Endothelial cell of umbilical vein (primary cell): Measurements from ENCODE around the gene CHST11. TPM values are rescaled to one million over a fixed set of nuclear protein-coding genes. Genes with fewer than 3 reads are reported as not detected.

Experiments used
- BruUV-seq: library from RNA; stranded (reverse); fragments of 400-500 nt; replicated peaks from 2 replicates; lab custom pipeline; 2021; lab: Mats Ljungman, UMichigan
- CTCF ChIA-PET: fragments of 300-600, 350-600 bp; sonication (Branson Sonifier 250); formaldehyde crosslinking; loops from one replicate; lab custom pipeline; 2021; ENCODE audit warnings: antibody characterized with exemption, inconsistent platforms; lab: Charles Lee
- POLR2A ChIA-PET: fragments of 300-600, 350-600 bp; sonication (Branson Sonifier 250); formaldehyde crosslinking; loops from one replicate; lab custom pipeline; 2021; ENCODE audit warnings: antibody characterized with exemption, inconsistent platforms; lab: Charles Lee
- DNase-seq: peaks from one replicate; pipeline ENCODE4 v3.0.0-alpha.2; 2011; ENCODE audit warnings: low read depth, low spot score
- FAIRE-seq: peaks from 2 replicates; lab custom pipeline; 2011; peaks lifted over from hg19 to GRCh38; lab: Jason Lieb, UNC
- H2AFZ ChIP-seq: 2 replicates; pipeline ENCODE4 v1.6.0; 2012; ENCODE audit warnings: low read depth, low read length, control low read depth, inconsistent platforms
- H3K27ac ChIP-seq: 2 replicates; pipeline ENCODE4 v1.5.1; 2011; ENCODE audit warnings: low read depth, mild to moderate bottlenecking, control low read depth, low read length, moderate library complexity; ENCODE audit not compliant: insufficient read depth
- H3K27me3 ChIP-seq, 2 experiments: 2 replicates each; pipeline versions ENCODE4 v1.6.0 to v1.6.1; 2011; ENCODE audit warnings: low read length in 2 of 2, mixed read lengths in 1 of 2; ENCODE audit not compliant: control insufficient read depth in 2 of 2, insufficient read depth in 2 of 2
- H3K36me3 ChIP-seq, 2 experiments: 2 replicates in 1 of 2; 3 replicates in 1 of 2; pipeline ENCODE4 v1.5.1; 2011; ENCODE audit warnings: low read length in 2 of 2, mild to moderate bottlenecking in 1 of 2, moderate library complexity in 1 of 2; ENCODE audit not compliant: control insufficient read depth in 2 of 2, insufficient read depth in 2 of 2; ENCODE audit errors: extremely low read depth in 1 of 2
- H3K4me1 ChIP-seq: 3 replicates; pipeline ENCODE4 v1.5.1; 2011; ENCODE audit warnings: mild to moderate bottlenecking, low read length; ENCODE audit not compliant: control insufficient read depth, insufficient read depth; ENCODE audit errors: extremely low read depth
- H3K4me2 ChIP-seq: 2 replicates; pipeline ENCODE4 v1.6.1; 2011; ENCODE audit warnings: low read length, control low read depth, mixed read lengths; ENCODE audit not compliant: insufficient read depth
- H3K4me3 ChIP-seq, 3 experiments: fragments of 200-600 bp in 1 of 3; sonication (generic), shearing (Covaris generic) in 1 of 3; replicated peaks in 1 of 3; 2 replicates each; pipeline ENCODE4 v1.5.1; 2011 to 2016; ENCODE audit warnings: control low read depth in 3 of 3, low read length in 3 of 3, mild to moderate bottlenecking in 2 of 3, inconsistent platforms in 1 of 3, low read depth in 1 of 3, moderate library complexity in 1 of 3; ENCODE audit not compliant: insufficient read depth in 1 of 3
- H3K79me2 ChIP-seq: 2 replicates; pipeline ENCODE4 v1.6.0; 2012; ENCODE audit warnings: low read length, inconsistent platforms; ENCODE audit not compliant: control insufficient read depth, insufficient read depth
- H3K9ac ChIP-seq: replicated peaks from 2 replicates; pipeline ENCODE3; 2011; ENCODE audit warnings: low read length, control low read depth; ENCODE audit not compliant: insufficient read depth; ENCODE audit errors: extremely low read depth
- H3K9me1 ChIP-seq: replicated peaks from 3 replicates; pipeline ENCODE4 v1.6.0; 2011; ENCODE audit warnings: mild to moderate bottlenecking, low read length; ENCODE audit not compliant: control insufficient read depth, insufficient read depth; ENCODE audit errors: extremely low read depth
- H3K9me3 ChIP-seq: replicated peaks from 2 replicates; pipeline ENCODE4 v1.5.1; 2012; ENCODE audit warnings: low read length, inconsistent platforms; ENCODE audit not compliant: control insufficient read depth, insufficient read depth
- H4K20me1 ChIP-seq: replicated peaks from 2 replicates; pipeline ENCODE3; 2011; ENCODE audit warnings: mild to moderate bottlenecking, low read length; ENCODE audit not compliant: control insufficient read depth, insufficient read depth; ENCODE audit errors: extremely low read depth
- EZH2 ChIP-seq: IDR thresholded peaks from 2 replicates; pipeline ENCODE4 v1.6.1; 2012; ENCODE audit warnings: borderline replicate concordance, low read depth, mild to moderate bottlenecking, moderate library complexity, low read length, inconsistent platforms; ENCODE audit not compliant: severe bottlenecking
- FOS ChIP-seq: IDR thresholded peaks from 2 replicates; pipeline ENCODE4 v1.6.1; 2011; ENCODE audit warnings: mild to moderate bottlenecking, low read length, moderate library complexity, borderline replicate concordance; ENCODE audit not compliant: insufficient read depth
- GATA2 ChIP-seq: IDR thresholded peaks from 2 replicates; pipeline ENCODE4 v1.7.0; 2011; ENCODE audit warnings: low read depth, mild to moderate bottlenecking, moderate library complexity, mixed read lengths, low read length; ENCODE audit not compliant: insufficient read length, insufficient read depth
- JUN ChIP-seq: IDR thresholded peaks from 2 replicates; pipeline ENCODE4 v1.6.1; 2011; ENCODE audit warnings: borderline replicate concordance, low read depth; ENCODE audit not compliant: insufficient read length, insufficient read depth
- MYC ChIP-seq: IDR thresholded peaks from one replicate; pipeline ENCODE4 v1.6.1; 2011; ENCODE audit warnings: mild to moderate bottlenecking, low read depth, low read length
- POLR2A ChIP-seq: IDR thresholded peaks from 2 replicates; pipeline ENCODE4 v1.6.1; 2012; ENCODE audit warnings: low read depth, mild to moderate bottlenecking, control low read depth, low read length
- POLR2AphosphoS5 ChIP-seq: IDR thresholded peaks from 2 replicates; pipeline ENCODE4 v1.6.1; 2012; ENCODE audit warnings: low read depth, mild to moderate bottlenecking, control low read depth, low read length, moderate library complexity; ENCODE audit not compliant: insufficient read depth
- dilution Hi-C: fragments of 300-500 bp; cut with MboI; formaldehyde crosslinking; loops from one replicate; pipeline ENCODE4 v1.15.0; 2019; ENCODE audit warnings: low sequenced_read_pairs; ENCODE audit not compliant: extremely low pct_ligation_motif_present
- intact Hi-C: fragments of 100-400 bp; cut with micrococcal nuclease; formaldehyde crosslinking; loops from one replicate; pipeline ENCODE4 v1.10.0; 2022
- polyA plus RNA-seq, 4 experiments: library from polyadenylated mRNA; depleted of rRNA in 3 of 4; stranded (reverse) in 3 of 4; unstranded in 1 of 4; fragments of >200 nt; gene quantifications; 2 replicates each; pipeline versions ENCODE4 v1.2.1 to v1.2.3, GENCODE V29; 2011 to 2012; ENCODE audit warnings: missing spikeins in 1 of 4
- total RNA-seq: library from RNA; stranded (reverse); gene quantifications from 2 replicates; pipeline ENCODE4 v1.2.3, GENCODE V29; 2021
- TF ChIP-seq, protein P1 (sequence below): IDR thresholded peaks from 2 replicates; pipeline ENCODE4 v1.6.1; 2011; ENCODE audit not compliant: insufficient read depth, insufficient read length
- TF ChIP-seq, protein P2 (sequence below), 2 donors: IDR thresholded peaks; 1 replicate in 1 of 2; 2 replicates in 1 of 2; pipeline ENCODE4 v1.5.1; 2011; ENCODE audit warnings: low read length in 2 of 2, mild to moderate bottlenecking in 2 of 2, moderate library complexity in 2 of 2, control low read depth in 1 of 2, inconsistent platforms in 1 of 2, low read depth in 1 of 2; ENCODE audit not compliant: insufficient read depth in 1 of 2; ENCODE audit errors: extremely low read depth in 1 of 2

Gene CHST11
- total and polyA plus RNA-seq, 2 donors (not counting 3 experiments of a cell fraction or from before 2014, with no cell fraction given) = 19.7 to 20.9 TPM

DNA sequence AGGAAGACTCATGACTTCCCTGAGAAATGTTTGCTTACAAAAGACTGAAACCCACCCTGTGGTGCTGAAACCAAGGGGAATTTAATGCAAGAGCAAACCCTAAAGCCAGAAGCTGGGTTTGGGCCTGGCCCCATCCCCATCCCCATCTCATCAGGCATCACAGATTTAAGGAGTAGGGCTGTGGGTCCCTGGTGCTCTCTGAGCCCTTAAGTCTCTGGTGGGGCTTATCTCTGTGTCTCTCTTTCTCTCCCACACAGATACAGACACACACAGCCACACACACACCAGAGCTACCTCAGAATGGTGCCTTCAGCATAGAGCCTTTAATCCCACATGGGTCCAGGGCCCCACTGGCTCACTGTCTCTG lies 264.3 kb downstream of the CHST11 start:
- POLR2A ChIA-PET = no interaction called here
- FAIRE-seq (no peak), DNase-seq (no peak)
- Histone ChIP-seq H3K9me1 (no peaks in the 10 kb centered on the region), H3K9me3 (no peaks in the 10 kb centered on the region), H3K79me2 (no peaks in the 10 kb centered on the region), H2AFZ (no peak overlapping the region), H3K4me1 (peaks cover 17% of the 10 kb centered on the region), H3K36me3 (no peaks in the 10 kb centered on the region), H3K4me2 (no peak overlapping the region), H4K20me1 (no peaks in the 10 kb centered on the region), H3K4me3 (no peak overlapping the region), H3K9ac (no peak overlapping the region), H3K27ac (peak overlapping the region; percentile 26), H3K27me3 (no peaks in the 10 kb centered on the region)
- BruUV-seq = no TSS peak
- CTCF ChIA-PET = interaction anchor here (1.4 to 1.6 kb wide), 3 partner anchors 14 to 339 kb away, joined by 3 to 5 read pairs (median 4); no protein-coding TSS in a partner anchor
- dilution Hi-C loops (no loop called here), intact Hi-C loops (loop anchor here (5.0 kb wide), 1 partner anchor 49 kb away; no protein-coding TSS in a partner anchor)
- TF ChIP-seq MYC (no peak), EZH2 (no peak), GATA2 (no peak), JUN (no peak), POLR2AphosphoS5 (no peak), FOS (no peak), POLR2A (no peak)
- TF ChIP-seq, protein P1, sequence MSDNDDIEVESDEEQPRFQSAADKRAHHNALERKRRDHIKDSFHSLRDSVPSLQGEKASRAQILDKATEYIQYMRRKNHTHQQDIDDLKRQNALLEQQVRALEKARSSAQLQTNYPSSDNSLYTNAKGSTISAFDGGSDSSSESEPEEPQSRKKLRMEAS = no peak
- TF ChIP-seq, protein P2, sequence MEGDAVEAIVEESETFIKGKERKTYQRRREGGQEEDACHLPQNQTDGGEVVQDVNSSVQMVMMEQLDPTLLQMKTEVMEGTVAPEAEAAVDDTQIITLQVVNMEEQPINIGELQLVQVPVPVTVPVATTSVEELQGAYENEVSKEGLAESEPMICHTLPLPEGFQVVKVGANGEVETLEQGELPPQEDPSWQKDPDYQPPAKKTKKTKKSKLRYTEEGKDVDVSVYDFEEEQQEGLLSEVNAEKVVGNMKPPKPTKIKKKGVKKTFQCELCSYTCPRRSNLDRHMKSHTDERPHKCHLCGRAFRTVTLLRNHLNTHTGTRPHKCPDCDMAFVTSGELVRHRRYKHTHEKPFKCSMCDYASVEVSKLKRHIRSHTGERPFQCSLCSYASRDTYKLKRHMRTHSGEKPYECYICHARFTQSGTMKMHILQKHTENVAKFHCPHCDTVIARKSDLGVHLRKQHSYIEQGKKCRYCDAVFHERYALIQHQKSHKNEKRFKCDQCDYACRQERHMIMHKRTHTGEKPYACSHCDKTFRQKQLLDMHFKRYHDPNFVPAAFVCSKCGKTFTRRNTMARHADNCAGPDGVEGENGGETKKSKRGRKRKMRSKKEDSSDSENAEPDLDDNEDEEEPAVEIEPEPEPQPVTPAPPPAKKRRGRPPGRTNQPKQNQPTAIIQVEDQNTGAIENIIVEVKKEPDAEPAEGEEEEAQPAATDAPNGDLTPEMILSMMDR (IDR thresholded peaks at IDR 0.05; ENCODE audit: extremely low read depth in 1 of 2, insufficient read depth in 1 of 2, low read depth in 1 of 2, low read length in 2 of 2) = no peak
